ENCODE data around the gene PCDHGA8.
"Not testable (repeated sequence)": the region's sequence is repeated elsewhere in the genome, so short reads cannot be mapped to it uniquely, and the experiment has no call there.

- TF ChIP-seq POLR2AphosphoS5, POLR2A (IDR thresholded peaks at IDR 0.05): not testable (repeated sequence)
- TF ChIP-seq CTCF (IDR thresholded peaks at IDR 0.05) = peak in 5 of 6 experiments; percentile 19 to 57 (median 48)
Observed at GRCh38 chr5:141397756-141398551, 5.5 kb downstream of the PCDHGA8 start, which contains the start of gene PCDHGB5.

Data from upper lobe of left lung (tissue), 4 donors.